H9 (cell line): ENCODE results near the gene TLL2. TPM values are rescaled to one million over a fixed set of nuclear protein-coding genes. Genes with fewer than 3 reads are reported as not detected.

Experiments
- DNase-seq: peaks from one replicate; pipeline ENCODE4 v3.0.0-alpha.2; 2017
- H2AFZ ChIP-seq: one replicate; pipeline ENCODE4 v1.6.1; 2013; ENCODE audit warnings: mild to moderate bottlenecking, low read length, control low read depth, moderate library complexity
- H2AK5ac ChIP-seq: 2 replicates; pipeline ENCODE4 v1.6.1; 2013; ENCODE audit warnings: low read length, control low read depth, mixed read lengths; ENCODE audit not compliant: insufficient read length
- H2BK120ac ChIP-seq: one replicate; pipeline ENCODE4 v1.6.1; 2013; ENCODE audit warnings: low read depth, mild to moderate bottlenecking, low read length, control low read depth, inconsistent platforms; ENCODE audit not compliant: poor library complexity, severe bottlenecking
- H2BK12ac ChIP-seq: 2 replicates; pipeline ENCODE4 v1.6.1; 2013; ENCODE audit warnings: low read length, control low read depth, mixed read lengths, low read depth; ENCODE audit not compliant: insufficient read length
- H2BK15ac ChIP-seq: 2 replicates; pipeline ENCODE4 v1.6.1; 2013; ENCODE audit warnings: low read depth, low read length, control low read depth
- H2BK20ac ChIP-seq: one replicate; pipeline ENCODE4 v1.6.1; 2013; ENCODE audit warnings: low read depth, mild to moderate bottlenecking, low read length, control low read depth, inconsistent platforms; ENCODE audit not compliant: poor library complexity, severe bottlenecking
- H2BK5ac ChIP-seq: 2 replicates; pipeline ENCODE4 v1.6.1; 2013; ENCODE audit warnings: low read length, control low read depth, mixed read lengths; ENCODE audit not compliant: insufficient read length
- H3K14ac ChIP-seq: 2 replicates; pipeline ENCODE4 v1.6.1; 2013; ENCODE audit warnings: low read length, control low read depth; ENCODE audit not compliant: insufficient read depth
- H3K18ac ChIP-seq: 2 replicates; pipeline ENCODE4 v1.6.1; 2013; ENCODE audit warnings: low read depth, mild to moderate bottlenecking, mixed read lengths, low read length, control low read depth; ENCODE audit not compliant: insufficient read length
- H3K23ac ChIP-seq: 2 replicates; pipeline ENCODE4 v1.6.1; 2013; ENCODE audit warnings: low read length, control low read depth, mixed read lengths, low read depth; ENCODE audit not compliant: insufficient read length
- H3K23me2 ChIP-seq: 2 replicates; pipeline ENCODE4 v1.6.1; 2013; ENCODE audit warnings: low read depth, mild to moderate bottlenecking, mixed read lengths, low read length, control low read depth; ENCODE audit not compliant: insufficient read length, poor library complexity, severe bottlenecking
- H3K27ac ChIP-seq: 2 replicates; pipeline ENCODE4 v1.5.1; 2013; ENCODE audit warnings: low read length, control low read depth, mixed read lengths, low read depth; ENCODE audit not compliant: insufficient read length
- H3K27me3 ChIP-seq: 2 replicates; pipeline ENCODE4 v1.6.1; 2013; ENCODE audit warnings: low read length, control low read depth, inconsistent platforms; ENCODE audit not compliant: insufficient read depth
- H3K4ac ChIP-seq: 2 replicates; pipeline ENCODE4 v1.6.1; 2013; ENCODE audit warnings: low read depth, mild to moderate bottlenecking, control low read depth, inconsistent platforms, low read length, moderate library complexity
- H3K4me1 ChIP-seq: 2 replicates; pipeline ENCODE4 v1.6.1; 2013; ENCODE audit warnings: low read length, control low read depth, inconsistent platforms; ENCODE audit not compliant: insufficient read depth
- H3K4me2 ChIP-seq: 2 replicates; pipeline ENCODE4 v1.6.1; 2013; ENCODE audit warnings: low read length, control low read depth, mixed read lengths; ENCODE audit not compliant: insufficient read length, insufficient read depth
- H3K56ac ChIP-seq: 2 replicates; pipeline ENCODE4 v1.6.1; 2013; ENCODE audit warnings: low read depth, mild to moderate bottlenecking, mixed read lengths, low read length, control low read depth; ENCODE audit not compliant: insufficient read length
- H3K79me1 ChIP-seq: 2 replicates; pipeline ENCODE4 v1.6.1; 2013; ENCODE audit warnings: low read depth, mild to moderate bottlenecking, moderate library complexity, low read length, control low read depth, inconsistent platforms; ENCODE audit not compliant: insufficient read depth, poor library complexity, severe bottlenecking
- H3K79me2 ChIP-seq: 2 replicates; pipeline ENCODE4 v1.6.1; 2013; ENCODE audit warnings: low read length, control low read depth, inconsistent platforms; ENCODE audit not compliant: insufficient read depth
- H3K9ac ChIP-seq: 2 replicates; pipeline ENCODE4 v1.6.1; 2013; ENCODE audit warnings: low read length, control low read depth, mixed read lengths; ENCODE audit not compliant: insufficient read length; ENCODE audit errors: extremely low read depth
- H3K9me3 ChIP-seq: one replicate; pipeline ENCODE4 v1.6.1; 2013; ENCODE audit warnings: low read depth, low read length, inconsistent platforms; ENCODE audit not compliant: control insufficient read depth
- H3T11ph ChIP-seq: one replicate; pipeline ENCODE4 v1.6.1; 2013; ENCODE audit warnings: mild to moderate bottlenecking, low read length, control low read depth, inconsistent platforms
- H4K20me1 ChIP-seq: one replicate; pipeline ENCODE4 v1.6.1; 2013; ENCODE audit not compliant: control insufficient read depth, insufficient read length, insufficient read depth
- H4K5ac ChIP-seq: 2 replicates; pipeline ENCODE4 v1.6.1; 2013; ENCODE audit warnings: low read depth, mild to moderate bottlenecking, mixed read lengths, low read length, control low read depth; ENCODE audit not compliant: insufficient read length
- H4K8ac ChIP-seq: replicated peaks from 2 replicates; pipeline ENCODE4 v1.6.1; 2013; ENCODE audit warnings: low read length, control low read depth, mixed read lengths, low read depth; ENCODE audit not compliant: insufficient read length
- H4K91ac ChIP-seq: 2 replicates; pipeline ENCODE4 v1.6.1; 2013; ENCODE audit warnings: low read depth, mild to moderate bottlenecking, moderate library complexity, mixed read lengths, low read length, control low read depth; ENCODE audit not compliant: insufficient read length
- H3K27ac Mint-ChIP-seq, 3 experiments: 2 replicates in 2 of 3; 3 replicates in 1 of 3; pipeline ENCODE4 v1.8.0; 2020 to 2021; ENCODE audit warnings: mixed read lengths in 3 of 3, mild to moderate bottlenecking in 1 of 3, moderate library complexity in 1 of 3
- H3K27me3 Mint-ChIP-seq: 2 replicates; pipeline ENCODE4 v1.8.0; 2021; ENCODE audit warnings: low read depth, mild to moderate bottlenecking, moderate library complexity, mixed read lengths
- H3K36me3 Mint-ChIP-seq, 3 experiments: 2 replicates in 2 of 3; 3 replicates in 1 of 3; pipeline ENCODE4 v1.8.0; 2020 to 2021; ENCODE audit warnings: low read depth in 3 of 3, mixed read lengths in 3 of 3; ENCODE audit not compliant: insufficient read depth in 1 of 3
- H3K4me1 Mint-ChIP-seq, 2 experiments: 2 replicates each; pipeline ENCODE4 v1.8.0; 2020; ENCODE audit warnings: mixed read lengths in 2 of 2
- H3K4me3 Mint-ChIP-seq, 2 experiments: 2 replicates in 1 of 2; 3 replicates in 1 of 2; pipeline ENCODE4 v1.8.0; 2020 to 2021; ENCODE audit warnings: mild to moderate bottlenecking in 2 of 2, mixed read lengths in 2 of 2, moderate library complexity in 1 of 2
- H3K9me3 Mint-ChIP-seq, 2 experiments: 2 replicates in 1 of 2; 3 replicates in 1 of 2; pipeline ENCODE4 v1.8.0; 2020; ENCODE audit warnings: mild to moderate bottlenecking in 2 of 2, mixed read lengths in 2 of 2, moderate library complexity in 1 of 2
- WGBS: extraction: QIAGEN DNeasy Blood & Tissue Kit; methylation state at CpG from one replicate; pipeline ENCODE4 v1.1.7; 2013; ENCODE audit warnings: missing lambda C conversion rate, low lambda C conversion rate, mixed read lengths; ENCODE audit not compliant: insufficient read length; ENCODE audit errors: extremely low coverage; 5-methylcytosine and 5-hydroxymethylcytosine counted together
- total RNA-seq: library from RNA; stranded (reverse); gene quantifications from 2 replicates; pipeline ENCODE4 v1.2.1, GENCODE V29; 2021
- TF ChIP-seq, protein P1 (sequence below): fragments of 200-600 bp; sonication (generic); conservative IDR thresholded peaks from 3 replicates; pipeline ENCODE4 v1.8.0; 2021; ENCODE audit warnings: antibody characterized with exemption, mild to moderate bottlenecking

The TLL2 gene
- total RNA-seq, 1 experiment from 2014 or later, result 1.4 TPM

DNA sequence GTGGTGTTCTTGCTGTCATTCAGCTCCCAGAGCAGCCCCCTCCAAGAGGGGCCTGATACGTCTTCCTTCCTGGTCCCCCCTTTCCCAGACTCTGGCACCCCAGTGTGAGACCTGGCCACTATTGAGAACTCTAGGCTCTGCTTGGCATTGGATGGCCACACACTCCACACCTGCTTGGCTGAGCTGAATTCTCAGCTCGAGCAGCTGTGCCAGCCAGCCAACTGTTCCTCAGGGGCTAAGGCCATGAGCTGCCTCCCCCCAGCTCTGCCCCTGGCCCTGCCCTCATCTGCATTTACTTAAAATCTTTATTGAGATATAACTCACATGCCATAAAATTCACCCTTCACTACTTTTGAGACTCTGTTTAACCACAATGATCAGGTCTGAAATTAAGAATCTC, 6.7 kb downstream of the TLL2 start:
- H3K14ac ChIP-seq, result no peak overlapping the region
- no peak overlapping the region for H4K91ac ChIP-seq
- TF ChIP-seq, protein P1, sequence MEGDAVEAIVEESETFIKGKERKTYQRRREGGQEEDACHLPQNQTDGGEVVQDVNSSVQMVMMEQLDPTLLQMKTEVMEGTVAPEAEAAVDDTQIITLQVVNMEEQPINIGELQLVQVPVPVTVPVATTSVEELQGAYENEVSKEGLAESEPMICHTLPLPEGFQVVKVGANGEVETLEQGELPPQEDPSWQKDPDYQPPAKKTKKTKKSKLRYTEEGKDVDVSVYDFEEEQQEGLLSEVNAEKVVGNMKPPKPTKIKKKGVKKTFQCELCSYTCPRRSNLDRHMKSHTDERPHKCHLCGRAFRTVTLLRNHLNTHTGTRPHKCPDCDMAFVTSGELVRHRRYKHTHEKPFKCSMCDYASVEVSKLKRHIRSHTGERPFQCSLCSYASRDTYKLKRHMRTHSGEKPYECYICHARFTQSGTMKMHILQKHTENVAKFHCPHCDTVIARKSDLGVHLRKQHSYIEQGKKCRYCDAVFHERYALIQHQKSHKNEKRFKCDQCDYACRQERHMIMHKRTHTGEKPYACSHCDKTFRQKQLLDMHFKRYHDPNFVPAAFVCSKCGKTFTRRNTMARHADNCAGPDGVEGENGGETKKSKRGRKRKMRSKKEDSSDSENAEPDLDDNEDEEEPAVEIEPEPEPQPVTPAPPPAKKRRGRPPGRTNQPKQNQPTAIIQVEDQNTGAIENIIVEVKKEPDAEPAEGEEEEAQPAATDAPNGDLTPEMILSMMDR, result no peak
- H2BK12ac ChIP-seq, result no peak overlapping the region
- H3K27me3 ChIP-seq, result peaks cover 7% of the 10 kb centered on the region; the same call in 1 of the 2 replicates
- no peak overlapping the region for H3K23ac ChIP-seq
- Mint-ChIP-seq H3K9me3 (no peaks in the 10 kb centered on the region; a peak in 1 of 5 replicates), H3K4me3 (no peak overlapping the region), H3K27ac (peak overlapping the region in 1 of 3 experiments; percentile 44; a peak in 1 of 7 replicates), H3K4me1 (peaks cover 44 to 51% of the 10 kb centered on the region in 2 experiments), H3K27me3 (peaks cover 43% of the 10 kb centered on the region), H3K36me3 (no peaks in the 10 kb centered on the region; a peak in 1 of 7 replicates)
- no peak for DNase-seq
- H3K79me2 ChIP-seq, result no peaks in the 10 kb centered on the region
- H2BK120ac ChIP-seq, result no peak overlapping the region
- peaks cover under 1% of the 10 kb centered on the region for H3K23me2 ChIP-seq
- no peak overlapping the region for H3K56ac ChIP-seq
- no peak overlapping the region for H3K18ac ChIP-seq
- H2AFZ ChIP-seq, result no peak overlapping the region
- H2BK15ac ChIP-seq, result no peak overlapping the region
- no CpG with 5 or more reads among the region's 2 CpGs for WGBS
- no peak overlapping the region for H2BK20ac ChIP-seq
- no peak overlapping the region for H4K8ac ChIP-seq
- H3K4me2 ChIP-seq, result no peak overlapping the region
- H3K27ac ChIP-seq, result no peak overlapping the region
- no peaks in the 10 kb centered on the region for H3K9me3 ChIP-seq
- no peak overlapping the region for H3T11ph ChIP-seq
- H4K5ac ChIP-seq, result no peak overlapping the region
- H2BK5ac ChIP-seq, result no peak overlapping the region
- peaks cover 9% of the 10 kb centered on the region; the same call in 1 of the 2 replicates for H3K4me1 ChIP-seq
- no peak overlapping the region for H3K4ac ChIP-seq
- H3K9ac ChIP-seq, result no peak overlapping the region
- no peaks in the 10 kb centered on the region for H3K79me1 ChIP-seq
- no peak overlapping the region for H2AK5ac ChIP-seq
- H4K20me1 ChIP-seq, result no peaks in the 10 kb centered on the region
